KBM-7 (cell line): ENCODE measurements around the gene SLC18A3.

Experiments
- DNase-seq: peaks from one replicate; pipeline ENCODE4 v3.0.0-alpha.2; 2015
- in situ Hi-C: fragments of 300-500 bp; cut with MboI; formaldehyde crosslinking; loops from 2 replicates; pipeline ENCODE4 v1.14.3; 2020; ENCODE audit warnings: low sequenced_read_pairs, low pct_unique_long_range_greater_than_20kb, mixed read lengths

The SLC18A3 gene

DNA sequence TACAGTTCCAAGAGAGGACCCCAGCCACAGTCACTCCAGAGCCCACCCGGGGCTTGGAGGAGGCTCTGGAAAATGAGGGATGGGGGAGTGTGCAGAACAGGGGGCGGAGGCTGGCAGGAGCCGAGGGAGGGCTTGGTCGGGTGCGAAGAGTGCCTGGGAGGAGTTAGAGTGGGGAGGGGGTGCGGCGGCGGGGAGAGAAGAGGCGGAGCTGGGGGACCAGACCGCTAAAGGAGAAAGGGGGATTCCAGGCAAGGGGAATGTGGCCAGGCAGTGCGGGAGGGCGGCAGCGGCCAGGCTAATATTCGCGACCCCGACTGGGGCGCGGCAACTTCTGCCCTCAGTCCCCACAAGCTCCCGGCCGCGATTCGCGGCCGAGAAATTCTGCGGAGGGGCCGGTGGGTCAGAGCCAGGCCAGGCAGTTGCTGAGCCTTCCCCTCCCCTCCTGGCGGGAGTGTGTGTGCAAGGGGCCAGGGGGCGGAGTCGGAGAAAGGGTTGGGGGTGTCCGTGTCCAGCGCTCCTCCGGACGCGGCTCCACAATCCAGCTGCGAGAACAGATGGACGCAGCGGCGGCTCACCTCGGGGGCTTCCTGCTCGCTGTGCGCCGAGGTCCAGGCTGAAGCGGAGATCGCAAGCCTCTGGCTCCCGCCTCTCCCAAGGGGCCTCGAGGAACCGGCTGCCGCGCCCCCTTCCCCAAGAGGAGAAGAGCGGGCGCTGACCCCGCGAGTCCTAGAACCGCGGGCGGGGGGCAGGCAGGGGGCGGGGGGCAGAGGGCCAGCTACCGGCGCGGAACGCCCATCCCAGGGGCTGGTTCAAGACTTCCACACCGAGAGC, 612 bp upstream of the SLC18A3 start:
- in situ Hi-C loops: no loop called here

DNA sequence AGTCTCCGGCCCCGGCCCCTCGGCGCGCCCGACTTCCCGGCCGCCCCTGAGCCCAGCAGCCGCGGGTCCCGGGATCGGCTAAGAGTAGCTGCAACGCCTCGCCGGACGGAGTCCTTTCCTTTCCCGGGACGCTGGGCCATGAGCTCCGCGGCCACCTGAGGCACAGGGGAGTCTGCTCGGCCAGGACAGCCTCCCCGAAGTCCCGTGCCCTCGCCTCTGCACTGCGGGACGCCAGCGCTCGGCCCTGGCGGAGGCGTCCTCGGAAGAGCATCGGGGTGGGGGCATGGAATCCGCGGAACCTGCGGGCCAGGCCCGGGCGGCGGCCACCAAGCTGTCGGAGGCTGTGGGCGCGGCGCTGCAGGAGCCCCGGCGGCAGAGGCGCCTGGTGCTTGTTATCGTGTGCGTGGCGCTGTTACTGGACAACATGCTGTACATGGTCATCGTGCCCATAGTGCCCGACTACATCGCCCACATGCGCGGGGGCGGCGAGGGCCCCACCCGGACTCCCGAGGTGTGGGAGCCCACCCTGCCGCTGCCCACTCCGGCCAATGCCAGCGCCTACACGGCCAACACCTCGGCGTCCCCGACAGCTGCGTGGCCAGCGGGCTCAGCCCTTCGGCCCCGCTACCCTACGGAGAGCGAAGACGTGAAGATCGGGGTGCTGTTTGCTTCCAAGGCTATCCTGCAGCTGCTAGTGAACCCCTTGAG, 502 bp downstream of the SLC18A3 start:
- in situ Hi-C loops: no loop called here
- no peak for DNase-seq

More for the DNA sequence above, 612 bp upstream of the SLC18A3 start:
- DNase-seq: no peak

DNA sequence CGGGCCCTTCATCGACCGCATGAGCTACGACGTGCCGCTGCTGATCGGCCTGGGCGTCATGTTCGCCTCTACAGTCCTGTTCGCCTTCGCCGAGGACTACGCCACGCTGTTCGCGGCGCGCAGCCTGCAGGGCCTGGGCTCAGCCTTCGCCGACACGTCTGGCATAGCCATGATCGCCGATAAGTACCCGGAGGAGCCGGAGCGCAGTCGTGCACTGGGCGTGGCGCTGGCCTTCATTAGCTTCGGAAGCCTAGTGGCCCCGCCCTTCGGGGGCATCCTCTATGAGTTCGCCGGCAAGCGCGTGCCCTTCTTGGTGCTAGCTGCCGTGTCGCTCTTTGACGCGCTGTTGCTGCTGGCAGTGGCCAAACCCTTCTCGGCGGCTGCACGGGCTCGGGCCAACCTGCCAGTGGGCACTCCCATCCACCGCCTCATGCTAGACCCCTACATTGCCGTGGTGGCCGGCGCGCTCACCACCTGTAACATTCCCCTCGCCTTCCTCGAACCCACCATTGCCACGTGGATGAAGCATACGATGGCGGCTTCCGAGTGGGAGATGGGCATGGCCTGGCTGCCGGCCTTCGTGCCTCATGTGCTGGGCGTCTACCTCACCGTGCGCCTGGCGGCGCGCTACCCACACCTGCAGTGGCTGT, 1.2 kb downstream of the SLC18A3 start:
- no peak for DNase-seq
- in situ Hi-C loops: no loop called here

DNA sequence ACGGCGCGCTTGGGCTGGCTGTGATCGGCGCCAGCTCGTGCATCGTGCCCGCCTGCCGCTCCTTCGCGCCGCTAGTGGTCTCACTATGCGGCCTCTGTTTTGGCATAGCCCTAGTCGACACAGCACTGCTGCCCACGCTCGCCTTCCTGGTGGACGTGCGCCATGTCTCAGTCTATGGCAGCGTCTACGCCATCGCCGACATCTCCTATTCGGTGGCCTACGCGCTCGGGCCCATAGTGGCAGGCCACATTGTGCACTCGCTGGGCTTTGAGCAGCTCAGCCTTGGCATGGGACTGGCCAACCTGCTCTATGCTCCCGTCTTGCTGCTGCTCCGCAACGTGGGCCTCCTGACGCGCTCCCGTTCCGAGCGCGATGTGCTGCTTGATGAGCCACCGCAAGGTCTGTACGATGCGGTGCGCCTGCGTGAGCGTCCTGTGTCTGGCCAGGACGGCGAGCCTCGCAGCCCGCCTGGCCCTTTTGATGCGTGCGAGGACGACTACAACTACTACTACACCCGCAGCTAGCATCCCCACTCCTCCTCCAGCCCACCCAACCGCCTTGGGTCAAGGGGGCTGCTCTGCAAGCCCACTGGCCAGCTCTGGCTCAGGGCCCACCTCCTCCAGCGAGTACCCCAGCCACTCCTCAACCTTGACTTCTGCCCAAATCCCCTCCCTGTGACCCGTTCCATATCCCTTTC, 1.9 kb downstream of the SLC18A3 start:
- in situ Hi-C loops: no loop called here
- DNase-seq: no peak

DNA sequence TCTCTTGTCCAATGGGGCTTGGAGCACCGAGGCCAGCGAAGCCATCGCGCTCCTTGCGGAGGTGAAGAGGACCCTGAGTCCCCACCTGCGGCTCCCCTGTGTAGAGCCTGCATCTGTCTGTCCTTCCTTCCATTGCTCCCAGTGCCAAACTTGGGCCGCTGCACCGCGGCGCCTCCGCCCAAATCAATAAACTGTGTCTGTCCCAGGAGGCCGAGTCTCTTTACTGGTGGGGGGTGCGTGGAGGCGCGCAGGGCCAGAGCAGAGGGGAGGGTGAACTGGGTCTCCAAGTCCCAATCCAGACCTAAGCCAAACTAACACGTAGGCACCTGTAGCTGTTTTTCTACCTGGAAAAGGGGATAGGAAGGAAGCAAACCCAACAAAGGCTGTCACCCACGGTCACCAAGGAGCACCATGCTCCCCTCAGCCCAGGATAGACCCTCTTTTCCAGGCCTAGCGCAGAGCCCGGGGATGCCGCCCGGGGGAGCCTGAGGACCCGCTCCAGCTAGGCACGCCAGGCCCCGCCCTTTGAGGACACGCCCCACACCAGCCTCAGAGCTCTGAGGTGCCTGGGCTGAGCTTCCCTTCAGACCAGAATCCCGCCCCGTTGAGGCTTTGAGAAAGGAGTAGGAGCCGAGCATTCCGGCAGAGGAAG, 2.5 kb downstream of the SLC18A3 start:
- in situ Hi-C loops: no loop called here
- no peak for DNase-seq

DNA sequence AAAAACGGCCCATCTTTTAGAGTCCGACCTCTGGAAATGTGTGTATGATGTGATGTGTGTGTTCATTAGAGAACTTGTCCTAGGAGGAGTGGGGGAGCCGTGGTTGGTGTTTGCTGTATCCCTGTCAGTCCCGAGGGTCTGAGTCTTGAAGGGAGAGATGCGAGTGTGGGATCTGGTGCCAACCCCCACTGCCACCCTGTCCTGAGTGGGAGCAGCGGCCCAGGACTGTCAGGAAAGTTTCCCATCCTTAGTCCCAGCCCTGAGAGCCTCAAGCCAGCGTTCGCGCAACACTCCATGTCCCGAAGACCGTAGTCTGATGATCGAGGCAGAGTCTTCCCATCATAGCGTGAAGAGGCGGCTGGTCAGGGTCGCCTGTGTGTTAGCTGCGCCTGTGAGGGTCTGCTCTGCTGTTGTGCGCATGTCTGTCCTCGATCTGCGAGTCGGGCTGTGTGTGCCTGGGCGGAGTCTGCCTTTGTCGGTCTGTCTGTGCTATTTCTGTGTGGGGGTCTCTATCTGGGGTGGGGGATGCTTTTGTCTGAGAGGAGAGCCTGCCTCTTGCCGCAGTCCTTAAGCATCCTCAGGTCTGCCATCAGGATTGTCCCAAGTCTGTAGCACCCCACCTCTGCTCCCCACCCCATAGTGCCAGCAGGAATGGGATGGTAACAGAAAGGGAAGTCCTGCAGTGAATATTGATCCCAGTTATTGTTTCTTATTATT, 3.2 kb downstream of the SLC18A3 start:
- no peak for DNase-seq
- in situ Hi-C loops: no loop called here

DNA sequence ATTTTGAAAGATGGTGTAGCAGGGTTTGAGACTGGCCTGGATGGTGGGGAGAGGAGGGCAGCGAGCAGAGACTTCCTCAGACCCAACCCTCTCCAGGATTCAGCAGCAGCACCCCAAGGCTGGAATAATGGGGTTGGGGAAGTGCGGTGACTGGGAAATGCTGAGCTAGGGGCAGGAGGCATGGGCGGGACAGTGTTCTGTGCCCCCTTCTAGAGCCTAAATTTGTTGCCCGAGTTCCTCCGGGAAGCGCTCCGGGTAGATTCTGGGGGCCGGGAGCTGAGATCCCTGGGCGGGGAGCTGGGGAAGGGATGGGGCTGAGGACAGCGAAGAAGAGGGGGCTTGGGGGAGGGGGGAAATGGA, 3.8 kb downstream of the SLC18A3 start, which contains the start of gene CHAT:
CHAT (plus strand) TSS at position 156 of the 360 bp plus-strand sequence; CDS start at position 309, 153 bp downstream.
- DNase-seq: no peak
- in situ Hi-C loops: no loop called here

DNA sequence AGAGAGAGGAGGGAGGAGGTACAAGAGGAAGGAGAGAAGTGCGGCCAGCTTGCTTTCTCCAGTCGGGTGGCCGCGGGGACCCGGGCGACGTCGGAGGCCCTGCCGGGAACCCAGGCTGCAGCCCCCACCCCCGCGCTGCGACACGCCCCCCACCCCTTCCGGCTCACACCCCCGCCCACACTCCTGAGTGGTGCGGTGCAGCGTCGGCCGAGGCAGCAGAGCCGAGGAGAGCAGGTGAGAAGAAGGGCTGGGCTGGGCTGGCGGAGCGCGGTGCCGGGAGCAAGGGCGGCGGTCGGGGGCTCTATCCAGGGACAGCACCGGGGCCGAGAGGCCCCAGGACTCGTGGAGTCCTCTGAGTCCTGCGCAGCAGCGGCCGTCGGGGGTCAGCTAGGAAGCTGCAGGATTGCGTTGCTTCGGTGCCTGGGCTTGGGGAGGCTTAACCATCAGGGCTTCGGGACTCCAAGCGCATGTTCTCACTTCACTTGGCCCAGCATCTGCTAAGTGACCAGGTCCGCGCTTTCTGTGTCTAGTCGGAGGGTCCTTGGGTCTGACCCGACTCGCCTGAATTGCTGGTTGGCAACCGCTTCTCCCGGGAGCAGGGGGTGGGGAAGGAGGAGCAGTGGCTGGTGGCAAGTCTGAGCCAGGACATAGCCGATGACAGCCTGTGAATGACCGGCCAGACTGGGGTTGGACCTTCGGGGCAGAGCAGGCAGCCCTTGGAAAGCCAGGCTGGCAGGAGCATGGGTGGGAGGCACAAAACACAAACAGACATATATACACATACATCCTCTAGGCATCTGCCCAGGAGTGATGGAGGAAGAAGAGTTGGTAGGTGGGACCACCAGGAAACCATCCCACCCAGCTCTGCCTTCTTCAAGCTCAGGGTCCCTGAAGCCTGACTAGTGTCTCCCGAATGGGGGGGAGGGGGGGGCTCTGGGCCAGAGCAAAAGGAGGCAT, 4.4 kb downstream of the SLC18A3 start:
- in situ Hi-C loops: no loop called here
- no peak for DNase-seq

DNA sequence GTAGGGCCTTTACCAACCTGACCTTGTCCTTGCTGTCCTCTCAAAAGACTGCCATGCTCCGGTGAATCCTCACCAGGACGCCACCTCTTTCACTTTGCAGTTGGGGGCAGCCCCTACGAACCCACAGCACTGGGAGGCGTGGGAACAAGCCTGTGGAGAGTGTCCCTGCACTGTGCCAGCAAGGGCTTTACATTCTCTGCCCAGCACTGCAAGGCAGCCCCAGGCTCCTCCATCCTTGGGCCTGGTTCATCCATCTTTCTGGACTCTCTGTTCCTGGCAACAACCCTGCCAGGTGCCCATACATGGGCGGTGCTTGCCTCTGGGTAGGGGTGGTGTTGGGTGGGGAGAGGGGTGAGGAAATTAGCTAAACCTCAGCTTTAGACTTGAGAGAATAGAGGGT, 5.1 kb downstream of the SLC18A3 start:
- in situ Hi-C loops: no loop called here
- no peak for DNase-seq

DNA sequence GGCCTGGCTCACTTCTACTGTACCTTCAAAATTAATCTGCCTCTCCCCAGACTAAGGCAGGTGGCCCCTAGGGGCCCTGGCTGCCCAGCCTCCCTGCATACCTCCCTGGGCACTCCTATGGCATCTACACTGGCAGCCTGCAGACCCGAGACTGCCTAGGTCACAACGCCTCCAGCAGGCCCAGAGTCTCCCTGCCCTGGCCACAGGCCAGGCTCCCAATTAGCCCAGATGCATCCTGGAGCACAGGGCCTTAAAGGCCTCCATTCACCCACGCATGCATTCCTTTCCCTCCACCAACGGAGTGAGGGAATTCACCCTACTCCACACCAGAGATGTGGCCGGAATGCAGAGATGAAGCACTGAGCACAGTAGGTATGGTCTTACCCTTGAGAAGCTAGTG, 5.6 kb downstream of the SLC18A3 start:
- DNase-seq: no peak
- in situ Hi-C loops: no loop called here

DNA sequence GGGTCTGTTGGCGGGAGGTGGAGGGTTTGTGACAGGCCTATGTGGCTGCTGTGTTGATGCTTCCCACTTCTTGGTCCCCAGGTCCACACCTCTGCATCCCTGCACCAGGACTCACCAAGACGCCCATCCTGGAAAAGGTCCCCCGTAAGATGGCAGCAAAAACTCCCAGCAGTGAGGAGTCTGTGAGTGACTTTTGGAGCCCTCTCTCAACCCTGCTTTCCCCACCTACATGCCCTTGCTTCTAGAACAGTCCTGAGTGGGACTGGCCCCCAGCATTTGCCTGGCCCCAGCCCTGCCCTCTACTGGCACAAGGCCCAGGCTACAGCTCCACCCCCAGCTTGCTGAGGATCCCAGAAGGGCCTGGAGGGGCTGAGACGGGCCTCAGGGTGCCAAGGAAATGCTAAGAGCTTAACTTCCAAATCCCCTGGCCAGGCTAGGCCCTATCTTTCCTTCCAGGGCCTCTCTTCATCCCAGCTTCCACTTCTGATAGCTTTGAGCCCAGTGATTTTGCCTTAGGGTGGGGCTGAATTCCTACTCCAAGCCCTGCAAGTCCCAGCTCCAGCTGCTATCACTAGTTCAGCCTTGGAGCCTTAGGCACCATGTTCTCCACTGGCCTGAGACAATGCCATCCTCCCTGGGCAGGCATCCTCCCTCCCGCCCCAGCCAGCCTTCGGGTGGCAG, 6.5 kb downstream of the SLC18A3 start:
- in situ Hi-C loops: no loop called here
- no peak for DNase-seq

DNA sequence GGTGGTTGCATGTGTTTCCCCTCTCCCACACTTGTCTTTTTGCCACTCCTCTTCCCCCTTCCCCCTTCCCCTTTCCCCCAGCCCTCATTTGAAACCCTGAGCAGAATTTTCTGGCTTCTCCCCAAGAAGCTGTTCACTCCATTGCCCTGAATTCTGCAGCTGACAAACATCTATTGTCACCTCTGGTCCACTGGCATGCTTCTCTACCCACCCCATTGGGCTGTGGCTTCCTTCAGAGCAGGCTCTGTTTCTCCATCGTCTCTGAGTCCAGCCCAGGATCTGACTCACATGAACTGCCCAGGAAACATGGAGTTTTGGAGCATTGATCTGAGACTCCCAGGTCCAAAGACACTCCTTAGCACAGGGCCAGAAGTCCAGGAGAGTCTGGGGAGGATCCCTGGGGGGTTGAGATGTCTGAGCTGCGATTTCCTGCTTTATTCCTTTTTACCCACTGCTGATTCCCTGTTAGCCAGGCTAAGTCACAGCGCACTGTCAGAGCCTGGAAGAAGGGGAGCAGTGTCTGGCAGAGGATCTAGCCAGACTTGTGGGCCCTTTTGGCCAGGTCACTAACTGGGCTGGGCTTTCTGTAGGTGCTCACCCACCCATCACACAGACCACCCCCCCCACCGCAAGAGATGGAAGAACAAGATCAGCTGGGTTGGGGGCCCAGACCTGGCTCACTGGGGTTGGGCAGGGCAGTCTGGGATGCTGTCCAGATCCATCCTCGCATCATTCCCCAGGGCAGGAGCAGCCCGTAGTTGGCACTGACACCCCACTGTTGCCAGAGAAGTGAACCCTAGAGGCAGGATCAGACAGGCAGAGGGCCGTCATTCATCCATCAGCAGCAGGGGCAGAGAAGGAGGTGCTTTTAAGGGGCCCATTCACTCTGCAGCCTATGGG, 7.3 kb downstream of the SLC18A3 start:
- in situ Hi-C loops: no loop called here
- no peak for DNase-seq

DNA sequence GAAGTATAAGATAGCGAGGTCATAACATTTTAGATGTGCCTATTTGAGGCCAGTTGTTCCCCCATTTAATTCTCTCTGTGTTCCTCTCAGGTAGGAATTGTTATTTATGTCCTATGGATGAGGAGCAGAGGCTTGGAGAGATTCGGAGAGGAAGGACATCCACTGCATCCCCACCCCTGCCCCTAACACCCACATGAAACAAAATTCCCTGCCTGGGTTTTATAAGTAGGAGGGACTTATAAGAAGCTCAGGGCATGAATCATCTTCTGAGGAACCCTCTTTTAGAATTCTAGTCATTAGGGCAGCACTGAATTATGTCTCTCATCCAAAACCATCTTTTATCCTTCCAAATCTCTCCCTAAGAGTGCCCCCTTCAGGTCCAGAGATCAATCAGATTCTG, 8.7 kb downstream of the SLC18A3 start:
- no peak for DNase-seq
- in situ Hi-C loops: no loop called here

DNA sequence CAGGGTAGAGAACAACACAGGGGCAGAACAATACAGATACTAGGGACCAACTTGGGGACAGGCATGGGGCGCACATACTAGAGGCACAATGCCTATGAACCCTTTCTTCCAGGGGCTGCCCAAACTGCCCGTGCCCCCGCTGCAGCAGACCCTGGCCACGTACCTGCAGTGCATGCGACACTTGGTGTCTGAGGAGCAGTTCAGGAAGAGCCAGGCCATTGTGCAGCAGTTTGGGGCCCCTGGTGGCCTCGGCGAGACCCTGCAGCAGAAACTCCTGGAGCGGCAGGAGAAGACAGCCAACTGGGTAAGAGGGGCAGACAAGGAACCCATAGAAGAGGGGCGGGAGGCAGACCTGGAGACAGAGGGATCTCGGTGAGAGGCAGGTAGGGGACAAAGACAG, 9.5 kb downstream of the SLC18A3 start:
- in situ Hi-C loops: no loop called here
- no peak for DNase-seq

DNA sequence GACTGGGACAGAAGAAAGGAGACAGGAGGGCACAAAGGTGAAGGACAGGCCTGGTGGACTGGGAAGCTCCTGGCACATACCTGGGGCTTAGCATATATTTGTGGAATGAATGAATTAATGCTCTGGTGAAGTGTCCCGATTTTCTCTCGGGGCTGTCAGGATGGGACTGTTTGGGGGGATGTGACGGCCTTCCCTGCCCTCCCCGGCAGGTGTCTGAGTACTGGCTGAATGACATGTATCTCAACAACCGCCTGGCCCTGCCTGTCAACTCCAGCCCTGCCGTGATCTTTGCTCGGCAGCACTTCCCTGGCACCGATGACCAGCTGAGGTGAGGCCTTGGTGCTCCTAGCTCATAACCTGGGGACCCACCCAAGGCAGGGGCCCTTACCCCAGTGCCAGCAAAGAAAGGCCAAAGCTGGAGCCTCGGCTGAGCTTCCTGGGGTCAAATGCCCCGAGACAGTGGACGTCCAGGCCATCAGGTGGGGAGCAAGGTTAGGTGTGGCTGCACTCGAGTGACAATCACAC, 10.2 kb downstream of the SLC18A3 start:
- DNase-seq: no peak
- in situ Hi-C loops: no loop called here

DNA sequence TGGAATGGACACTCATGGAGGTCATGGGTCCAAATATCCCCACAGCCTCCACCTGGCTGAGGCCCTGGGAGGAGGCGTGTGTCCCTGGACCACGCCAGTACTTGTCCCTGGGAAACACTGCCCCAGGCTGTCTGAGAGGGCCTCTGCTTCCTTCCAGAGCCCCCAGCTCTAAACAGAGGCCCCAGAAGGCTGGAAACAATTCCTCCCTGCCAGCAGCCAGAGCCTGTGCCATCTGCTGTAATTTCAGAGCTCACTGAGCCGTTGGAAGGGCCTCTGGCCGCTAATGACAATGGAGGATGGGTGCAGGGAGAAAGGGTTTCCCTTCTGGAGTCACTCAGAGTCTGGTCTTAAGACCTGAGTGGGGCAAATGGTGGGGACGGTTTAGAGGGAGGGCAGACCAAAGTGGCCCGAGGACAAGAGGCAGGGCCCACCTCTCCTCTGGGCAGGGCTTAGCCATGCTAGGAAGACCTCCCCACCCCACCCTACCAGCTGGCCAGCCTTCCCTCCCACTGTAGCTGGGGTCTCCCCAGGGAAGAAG, 10.8 kb downstream of the SLC18A3 start:
- in situ Hi-C loops: no loop called here
- DNase-seq: no peak
